GM23338 (cell line): ENCODE results near the gene MTRF1.

Experiments used
- CREB1 ChIP-seq: fragments of 250-450 bp; sonication (Bioruptor Pico); IDR thresholded peaks from 2 replicates; pipeline ENCODE4 v1.5.0; 2020; ENCODE audit warnings: low read depth, mild to moderate bottlenecking, moderate library complexity
- EZH2 ChIP-seq: fragments of 200-600 bp; sonication (generic); IDR thresholded peaks from one replicate; pipeline ENCODE4 v1.8.0; 2017; ENCODE audit warnings: antibody characterized with exemption, mild to moderate bottlenecking, low read depth; ENCODE audit not compliant: unreplicated experiment
- EZH2phosphoT487 ChIP-seq: fragments of 200-600 bp; sonication (generic); IDR thresholded peaks from one replicate; pipeline ENCODE4 v1.8.1; 2018; ENCODE audit warnings: antibody characterized with exemption; ENCODE audit not compliant: unreplicated experiment
- JUNB ChIP-seq: IDR thresholded peaks from one replicate; pipeline ENCODE4 v1.6.1; 2016; ENCODE audit warnings: antibody characterized with exemption; ENCODE audit not compliant: unreplicated experiment
- POLR2AphosphoS5 ChIP-seq: IDR thresholded peaks from 2 replicates; pipeline ENCODE4 v1.6.1; 2016; ENCODE audit warnings: antibody characterized with exemption, low read depth
- ZNF114 ChIP-seq: fragments of 250-450 bp; sonication (Bioruptor Pico); IDR thresholded peaks from 2 replicates; pipeline ENCODE4 v1.5.0; 2020; ENCODE audit warnings: mild to moderate bottlenecking, moderate library complexity
- TF ChIP-seq, protein P1 (sequence below), 2 experiments: fragments of 200-600 bp in 1 of 2; sonication (generic) in 1 of 2; conservative IDR thresholded peaks; 2 replicates each; pipeline versions ENCODE4 v1.5.1 to v1.6.1; 2016 to 2017; ENCODE audit warnings: antibody characterized with exemption in 2 of 2, low read depth in 2 of 2, mild to moderate bottlenecking in 2 of 2, moderate library complexity in 1 of 2
- TF ChIP-seq, protein P2 (sequence below): IDR thresholded peaks from one replicate; pipeline ENCODE4 v1.6.1; 2018; ENCODE audit warnings: antibody characterized with exemption; ENCODE audit not compliant: unreplicated experiment
- TF ChIP-seq, protein P3 (sequence below): fragments of 250-450 bp; sonication (Bioruptor Pico); IDR thresholded peaks from 2 replicates; pipeline ENCODE4 v1.5.0; 2020; ENCODE audit warnings: mild to moderate bottlenecking, moderate library complexity
- TF ChIP-seq, protein P4 (sequence below): IDR thresholded peaks from 2 replicates; pipeline ENCODE4 v1.6.1; 2016; ENCODE audit warnings: antibody characterized with exemption

DNA sequence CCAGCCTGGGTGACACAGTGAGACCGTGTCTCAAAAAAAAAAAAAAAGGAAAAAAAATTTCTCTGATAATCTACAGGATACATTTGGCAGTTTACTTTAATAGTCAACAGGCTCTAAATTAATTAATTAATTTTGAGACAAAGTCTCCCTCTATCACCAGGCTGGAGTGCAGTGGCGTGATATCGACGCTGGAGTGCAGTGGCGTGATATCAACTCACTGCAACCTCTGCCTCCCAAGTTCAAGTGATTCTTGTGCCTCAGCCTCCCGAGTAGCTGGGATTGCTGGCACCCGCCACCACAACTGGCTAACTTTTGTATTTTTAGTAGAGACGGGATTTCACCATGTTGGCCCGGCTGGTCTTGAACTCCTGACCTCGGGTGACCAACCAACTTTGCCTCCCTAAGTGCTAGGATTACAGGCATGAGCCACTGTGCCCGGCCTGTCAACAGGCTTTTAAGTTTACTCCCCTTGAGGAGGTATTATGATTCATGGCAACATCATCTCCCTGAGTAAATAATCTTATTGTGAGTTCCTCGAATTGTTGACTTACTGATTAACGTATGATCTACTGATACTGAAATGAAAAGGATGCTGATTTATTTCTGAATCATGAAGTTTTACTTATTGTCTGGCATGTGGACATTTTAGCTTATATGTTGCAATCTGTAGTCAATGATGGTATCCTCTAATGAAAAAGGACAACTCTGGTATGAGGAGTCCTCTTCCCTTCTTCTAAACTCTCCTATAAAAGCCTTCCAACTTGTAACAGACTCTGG lies 21.3 kb upstream of the MTRF1 start:
- TF ChIP-seq, protein P1, sequence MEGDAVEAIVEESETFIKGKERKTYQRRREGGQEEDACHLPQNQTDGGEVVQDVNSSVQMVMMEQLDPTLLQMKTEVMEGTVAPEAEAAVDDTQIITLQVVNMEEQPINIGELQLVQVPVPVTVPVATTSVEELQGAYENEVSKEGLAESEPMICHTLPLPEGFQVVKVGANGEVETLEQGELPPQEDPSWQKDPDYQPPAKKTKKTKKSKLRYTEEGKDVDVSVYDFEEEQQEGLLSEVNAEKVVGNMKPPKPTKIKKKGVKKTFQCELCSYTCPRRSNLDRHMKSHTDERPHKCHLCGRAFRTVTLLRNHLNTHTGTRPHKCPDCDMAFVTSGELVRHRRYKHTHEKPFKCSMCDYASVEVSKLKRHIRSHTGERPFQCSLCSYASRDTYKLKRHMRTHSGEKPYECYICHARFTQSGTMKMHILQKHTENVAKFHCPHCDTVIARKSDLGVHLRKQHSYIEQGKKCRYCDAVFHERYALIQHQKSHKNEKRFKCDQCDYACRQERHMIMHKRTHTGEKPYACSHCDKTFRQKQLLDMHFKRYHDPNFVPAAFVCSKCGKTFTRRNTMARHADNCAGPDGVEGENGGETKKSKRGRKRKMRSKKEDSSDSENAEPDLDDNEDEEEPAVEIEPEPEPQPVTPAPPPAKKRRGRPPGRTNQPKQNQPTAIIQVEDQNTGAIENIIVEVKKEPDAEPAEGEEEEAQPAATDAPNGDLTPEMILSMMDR (conservative IDR thresholded peaks at IDR 0.05; ENCODE audit: low read depth in 2 of 2) = no peak
- TF ChIP-seq POLR2AphosphoS5 (no peak), EZH2phosphoT487 (no peak), EZH2 (no peak), ZNF114 (no peak), JUNB (no peak), CREB1 (CRISPR knock-in tag) (no peak)
- TF ChIP-seq, protein P2, sequence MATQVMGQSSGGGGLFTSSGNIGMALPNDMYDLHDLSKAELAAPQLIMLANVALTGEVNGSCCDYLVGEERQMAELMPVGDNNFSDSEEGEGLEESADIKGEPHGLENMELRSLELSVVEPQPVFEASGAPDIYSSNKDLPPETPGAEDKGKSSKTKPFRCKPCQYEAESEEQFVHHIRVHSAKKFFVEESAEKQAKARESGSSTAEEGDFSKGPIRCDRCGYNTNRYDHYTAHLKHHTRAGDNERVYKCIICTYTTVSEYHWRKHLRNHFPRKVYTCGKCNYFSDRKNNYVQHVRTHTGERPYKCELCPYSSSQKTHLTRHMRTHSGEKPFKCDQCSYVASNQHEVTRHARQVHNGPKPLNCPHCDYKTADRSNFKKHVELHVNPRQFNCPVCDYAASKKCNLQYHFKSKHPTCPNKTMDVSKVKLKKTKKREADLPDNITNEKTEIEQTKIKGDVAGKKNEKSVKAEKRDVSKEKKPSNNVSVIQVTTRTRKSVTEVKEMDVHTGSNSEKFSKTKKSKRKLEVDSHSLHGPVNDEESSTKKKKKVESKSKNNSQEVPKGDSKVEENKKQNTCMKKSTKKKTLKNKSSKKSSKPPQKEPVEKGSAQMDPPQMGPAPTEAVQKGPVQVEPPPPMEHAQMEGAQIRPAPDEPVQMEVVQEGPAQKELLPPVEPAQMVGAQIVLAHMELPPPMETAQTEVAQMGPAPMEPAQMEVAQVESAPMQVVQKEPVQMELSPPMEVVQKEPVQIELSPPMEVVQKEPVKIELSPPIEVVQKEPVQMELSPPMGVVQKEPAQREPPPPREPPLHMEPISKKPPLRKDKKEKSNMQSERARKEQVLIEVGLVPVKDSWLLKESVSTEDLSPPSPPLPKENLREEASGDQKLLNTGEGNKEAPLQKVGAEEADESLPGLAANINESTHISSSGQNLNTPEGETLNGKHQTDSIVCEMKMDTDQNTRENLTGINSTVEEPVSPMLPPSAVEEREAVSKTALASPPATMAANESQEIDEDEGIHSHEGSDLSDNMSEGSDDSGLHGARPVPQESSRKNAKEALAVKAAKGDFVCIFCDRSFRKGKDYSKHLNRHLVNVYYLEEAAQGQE = no peak
- TF ChIP-seq, protein P3, sequence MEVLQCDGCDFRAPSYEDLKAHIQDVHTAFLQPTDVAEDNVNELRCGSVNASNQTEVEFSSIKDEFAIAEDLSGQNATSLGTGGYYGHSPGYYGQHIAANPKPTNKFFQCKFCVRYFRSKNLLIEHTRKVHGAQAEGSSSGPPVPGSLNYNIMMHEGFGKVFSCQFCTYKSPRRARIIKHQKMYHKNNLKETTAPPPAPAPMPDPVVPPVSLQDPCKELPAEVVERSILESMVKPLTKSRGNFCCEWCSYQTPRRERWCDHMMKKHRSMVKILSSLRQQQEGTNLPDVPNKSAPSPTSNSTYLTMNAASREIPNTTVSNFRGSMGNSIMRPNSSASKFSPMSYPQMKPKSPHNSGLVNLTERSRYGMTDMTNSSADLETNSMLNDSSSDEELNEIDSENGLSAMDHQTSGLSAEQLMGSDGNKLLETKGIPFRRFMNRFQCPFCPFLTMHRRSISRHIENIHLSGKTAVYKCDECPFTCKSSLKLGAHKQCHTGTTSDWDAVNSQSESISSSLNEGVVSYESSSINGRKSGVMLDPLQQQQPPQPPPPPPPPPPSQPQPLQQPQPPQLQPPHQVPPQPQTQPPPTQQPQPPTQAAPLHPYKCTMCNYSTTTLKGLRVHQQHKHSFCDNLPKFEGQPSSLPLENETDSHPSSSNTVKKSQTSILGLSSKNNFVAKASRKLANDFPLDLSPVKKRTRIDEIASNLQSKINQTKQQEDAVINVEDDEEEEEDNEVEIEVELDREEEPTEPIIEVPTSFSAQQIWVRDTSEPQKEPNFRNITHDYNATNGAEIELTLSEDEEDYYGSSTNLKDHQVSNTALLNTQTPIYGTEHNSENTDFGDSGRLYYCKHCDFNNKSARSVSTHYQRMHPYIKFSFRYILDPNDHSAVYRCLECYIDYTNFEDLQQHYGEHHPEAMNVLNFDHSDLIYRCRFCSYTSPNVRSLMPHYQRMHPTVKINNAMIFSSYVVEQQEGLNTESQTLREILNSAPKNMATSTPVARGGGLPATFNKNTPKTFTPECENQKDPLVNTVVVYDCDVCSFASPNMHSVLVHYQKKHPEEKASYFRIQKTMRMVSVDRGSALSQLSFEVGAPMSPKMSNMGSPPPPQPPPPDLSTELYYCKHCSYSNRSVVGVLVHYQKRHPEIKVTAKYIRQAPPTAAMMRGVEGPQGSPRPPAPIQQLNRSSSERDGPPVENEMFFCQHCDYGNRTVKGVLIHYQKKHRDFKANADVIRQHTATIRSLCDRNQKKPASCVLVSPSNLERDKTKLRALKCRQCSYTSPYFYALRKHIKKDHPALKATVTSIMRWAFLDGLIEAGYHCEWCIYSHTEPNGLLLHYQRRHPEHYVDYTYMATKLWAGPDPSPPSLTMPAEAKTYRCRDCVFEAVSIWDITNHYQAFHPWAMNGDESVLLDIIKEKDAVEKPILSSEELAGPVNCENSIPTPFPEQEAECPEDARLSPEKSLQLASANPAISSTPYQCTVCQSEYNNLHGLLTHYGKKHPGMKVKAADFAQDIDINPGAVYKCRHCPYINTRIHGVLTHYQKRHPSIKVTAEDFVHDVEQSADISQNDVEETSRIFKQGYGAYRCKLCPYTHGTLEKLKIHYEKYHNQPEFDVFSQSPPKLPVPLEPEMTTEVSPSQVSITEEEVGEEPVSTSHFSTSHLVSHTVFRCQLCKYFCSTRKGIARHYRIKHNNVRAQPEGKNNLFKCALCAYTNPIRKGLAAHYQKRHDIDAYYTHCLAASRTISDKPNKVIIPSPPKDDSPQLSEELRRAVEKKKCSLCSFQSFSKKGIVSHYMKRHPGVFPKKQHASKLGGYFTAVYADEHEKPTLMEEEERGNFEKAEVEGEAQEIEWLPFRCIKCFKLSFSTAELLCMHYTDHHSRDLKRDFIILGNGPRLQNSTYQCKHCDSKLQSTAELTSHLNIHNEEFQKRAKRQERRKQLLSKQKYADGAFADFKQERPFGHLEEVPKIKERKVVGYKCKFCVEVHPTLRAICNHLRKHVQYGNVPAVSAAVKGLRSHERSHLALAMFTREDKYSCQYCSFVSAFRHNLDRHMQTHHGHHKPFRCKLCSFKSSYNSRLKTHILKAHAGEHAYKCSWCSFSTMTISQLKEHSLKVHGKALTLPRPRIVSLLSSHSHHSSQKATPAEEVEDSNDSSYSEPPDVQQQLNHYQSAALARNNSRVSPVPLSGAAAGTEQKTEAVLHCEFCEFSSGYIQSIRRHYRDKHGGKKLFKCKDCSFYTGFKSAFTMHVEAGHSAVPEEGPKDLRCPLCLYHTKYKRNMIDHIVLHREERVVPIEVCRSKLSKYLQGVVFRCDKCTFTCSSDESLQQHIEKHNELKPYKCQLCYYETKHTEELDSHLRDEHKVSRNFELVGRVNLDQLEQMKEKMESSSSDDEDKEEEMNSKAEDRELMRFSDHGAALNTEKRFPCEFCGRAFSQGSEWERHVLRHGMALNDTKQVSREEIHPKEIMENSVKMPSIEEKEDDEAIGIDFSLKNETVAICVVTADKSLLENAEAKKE (CRISPR knock-in tag) = no peak
- TF ChIP-seq, protein P4, sequence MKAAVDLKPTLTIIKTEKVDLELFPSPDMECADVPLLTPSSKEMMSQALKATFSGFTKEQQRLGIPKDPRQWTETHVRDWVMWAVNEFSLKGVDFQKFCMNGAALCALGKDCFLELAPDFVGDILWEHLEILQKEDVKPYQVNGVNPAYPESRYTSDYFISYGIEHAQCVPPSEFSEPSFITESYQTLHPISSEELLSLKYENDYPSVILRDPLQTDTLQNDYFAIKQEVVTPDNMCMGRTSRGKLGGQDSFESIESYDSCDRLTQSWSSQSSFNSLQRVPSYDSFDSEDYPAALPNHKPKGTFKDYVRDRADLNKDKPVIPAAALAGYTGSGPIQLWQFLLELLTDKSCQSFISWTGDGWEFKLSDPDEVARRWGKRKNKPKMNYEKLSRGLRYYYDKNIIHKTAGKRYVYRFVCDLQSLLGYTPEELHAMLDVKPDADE = no peak
